ENCODE measurements around the gene APCDD1.

DNA sequence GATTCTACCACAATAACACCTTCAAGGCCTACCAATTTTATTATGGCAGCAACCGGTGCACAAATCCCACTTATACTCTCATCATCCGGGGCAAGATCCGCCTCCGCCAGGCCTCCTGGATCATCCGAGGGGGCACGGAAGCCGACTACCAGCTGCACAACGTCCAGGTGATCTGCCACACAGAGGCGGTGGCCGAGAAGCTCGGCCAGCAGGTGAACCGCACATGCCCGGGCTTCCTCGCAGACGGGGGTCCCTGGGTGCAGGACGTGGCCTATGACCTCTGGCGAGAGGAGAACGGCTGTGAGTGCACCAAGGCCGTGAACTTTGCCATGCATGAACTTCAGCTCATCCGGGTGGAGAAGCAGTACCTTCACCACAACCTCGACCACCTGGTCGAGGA, 17.1 kb downstream of the APCDD1 start:
- TF ChIP-seq, protein P1, sequence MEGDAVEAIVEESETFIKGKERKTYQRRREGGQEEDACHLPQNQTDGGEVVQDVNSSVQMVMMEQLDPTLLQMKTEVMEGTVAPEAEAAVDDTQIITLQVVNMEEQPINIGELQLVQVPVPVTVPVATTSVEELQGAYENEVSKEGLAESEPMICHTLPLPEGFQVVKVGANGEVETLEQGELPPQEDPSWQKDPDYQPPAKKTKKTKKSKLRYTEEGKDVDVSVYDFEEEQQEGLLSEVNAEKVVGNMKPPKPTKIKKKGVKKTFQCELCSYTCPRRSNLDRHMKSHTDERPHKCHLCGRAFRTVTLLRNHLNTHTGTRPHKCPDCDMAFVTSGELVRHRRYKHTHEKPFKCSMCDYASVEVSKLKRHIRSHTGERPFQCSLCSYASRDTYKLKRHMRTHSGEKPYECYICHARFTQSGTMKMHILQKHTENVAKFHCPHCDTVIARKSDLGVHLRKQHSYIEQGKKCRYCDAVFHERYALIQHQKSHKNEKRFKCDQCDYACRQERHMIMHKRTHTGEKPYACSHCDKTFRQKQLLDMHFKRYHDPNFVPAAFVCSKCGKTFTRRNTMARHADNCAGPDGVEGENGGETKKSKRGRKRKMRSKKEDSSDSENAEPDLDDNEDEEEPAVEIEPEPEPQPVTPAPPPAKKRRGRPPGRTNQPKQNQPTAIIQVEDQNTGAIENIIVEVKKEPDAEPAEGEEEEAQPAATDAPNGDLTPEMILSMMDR (IDR thresholded peaks at IDR 0.05; ENCODE audit: low read depth, low read length) = no peak
- TF ChIP-seq EZH2phosphoT487 (IDR thresholded peaks at IDR 0.05; ENCODE audit: low read depth) = no peak
